Measurements from ENCODE around the gene UTF1.
A peak's percentile ranks its signal among the peaks of the same experiment; 100 is the strongest.

DNA sequence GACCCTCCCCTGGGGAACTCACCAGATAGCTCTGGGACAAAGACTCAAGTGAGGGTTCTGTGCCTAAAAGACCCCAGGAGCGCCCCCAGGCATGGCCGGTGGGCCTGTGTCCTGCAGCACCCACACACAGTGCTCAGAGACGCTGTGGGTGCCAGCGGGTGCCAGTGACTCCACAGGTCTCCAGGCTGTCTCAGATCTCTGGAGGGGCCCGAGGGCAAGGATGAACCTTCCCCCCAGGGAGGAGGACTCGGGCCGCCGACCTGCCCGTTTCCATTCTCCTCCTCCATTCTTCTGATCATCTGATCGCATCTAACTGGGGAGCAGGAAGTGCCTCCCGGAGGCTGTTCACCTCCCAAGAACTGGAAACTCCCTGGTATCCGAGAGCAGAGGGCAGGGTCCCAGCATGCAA, 45.7 kb downstream of the UTF1 start:
- TF ChIP-seq ZNF274 (IDR thresholded peaks at IDR 0.05; ENCODE audit: borderline replicate concordance, extremely low read depth, low read length) (no peak), SP1 (IDR thresholded peaks at IDR 0.05; ENCODE audit: low read depth, low read length) (no peak), POLR2A (IDR thresholded peaks at IDR 0.05; ENCODE audit: control extremely low read depth in 1 of 2, low read depth in 2 of 2, low read length in 2 of 2) (no peak), BACH1 (IDR thresholded peaks at IDR 0.05; ENCODE audit: low read length) (no peak), RFX5 (IDR thresholded peaks at IDR 0.05; ENCODE audit: borderline replicate concordance, low read depth, low read length) (no peak), EZH2 (IDR thresholded peaks at IDR 0.05; ENCODE audit: low read depth, low read length, severe bottlenecking) (no peak), POLR2AphosphoS5 (IDR thresholded peaks at IDR 0.05; ENCODE audit: low read depth, low read length) (no peak), CTCF (IDR thresholded peaks at IDR 0.05; ENCODE audit: control extremely low read depth in 1 of 3, insufficient read depth in 1 of 3, low read depth in 1 of 3, low read length in 3 of 3) (peak in 2 of 3 experiments; percentile 30 to 33; a peak in 3 of 4 replicates), YY1 (IDR thresholded peaks at IDR 0.05; ENCODE audit: low read depth, low read length) (no peak), JUN (IDR thresholded peaks at IDR 0.05; ENCODE audit: low read depth, low read length) (no peak), HDAC6 (IDR thresholded peaks at IDR 0.05; ENCODE audit: low read depth, low read length) (no peak), TAF1 (IDR thresholded peaks at IDR 0.05; ENCODE audit: low read depth, low read length) (no peak)
- TF ChIP-seq, protein P1, sequence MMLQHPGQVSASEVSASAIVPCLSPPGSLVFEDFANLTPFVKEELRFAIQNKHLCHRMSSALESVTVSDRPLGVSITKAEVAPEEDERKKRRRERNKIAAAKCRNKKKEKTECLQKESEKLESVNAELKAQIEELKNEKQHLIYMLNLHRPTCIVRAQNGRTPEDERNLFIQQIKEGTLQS (IDR thresholded peaks at IDR 0.05; ENCODE audit: insufficient read depth, low read depth, low read length): no peak
- TF ChIP-seq, protein P2, sequence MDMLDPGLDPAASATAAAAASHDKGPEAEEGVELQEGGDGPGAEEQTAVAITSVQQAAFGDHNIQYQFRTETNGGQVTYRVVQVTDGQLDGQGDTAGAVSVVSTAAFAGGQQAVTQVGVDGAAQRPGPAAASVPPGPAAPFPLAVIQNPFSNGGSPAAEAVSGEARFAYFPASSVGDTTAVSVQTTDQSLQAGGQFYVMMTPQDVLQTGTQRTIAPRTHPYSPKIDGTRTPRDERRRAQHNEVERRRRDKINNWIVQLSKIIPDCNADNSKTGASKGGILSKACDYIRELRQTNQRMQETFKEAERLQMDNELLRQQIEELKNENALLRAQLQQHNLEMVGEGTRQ (IDR thresholded peaks at IDR 0.05; ENCODE audit: low read length): no peak
